ENCODE data around the gene POLR1B.
"Not testable (repeated sequence)": the region's sequence is repeated elsewhere in the genome, so short reads cannot be mapped to it uniquely, and the experiment has no call there.

The POLR1B gene

DNA sequence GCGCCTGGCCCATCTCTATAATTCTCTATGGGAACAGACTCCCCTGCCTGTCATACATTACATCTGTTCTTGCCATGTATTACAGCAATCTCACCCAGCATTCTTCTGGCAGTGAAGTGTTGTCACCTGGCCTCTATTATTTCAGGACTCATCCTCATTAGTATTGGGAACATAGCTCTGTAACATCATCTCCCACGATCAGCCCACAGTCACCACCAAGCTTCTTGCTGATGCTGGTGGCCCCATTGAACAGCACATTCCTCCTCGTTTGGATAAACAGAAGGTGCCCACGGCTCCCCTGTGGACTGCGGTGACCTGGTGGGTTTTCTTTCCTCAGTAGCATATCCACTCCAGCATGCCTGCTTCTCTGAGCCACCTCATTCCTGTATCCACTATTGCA, 63.7 kb downstream of the POLR1B start:
- TF ChIP-seq, protein P1, sequence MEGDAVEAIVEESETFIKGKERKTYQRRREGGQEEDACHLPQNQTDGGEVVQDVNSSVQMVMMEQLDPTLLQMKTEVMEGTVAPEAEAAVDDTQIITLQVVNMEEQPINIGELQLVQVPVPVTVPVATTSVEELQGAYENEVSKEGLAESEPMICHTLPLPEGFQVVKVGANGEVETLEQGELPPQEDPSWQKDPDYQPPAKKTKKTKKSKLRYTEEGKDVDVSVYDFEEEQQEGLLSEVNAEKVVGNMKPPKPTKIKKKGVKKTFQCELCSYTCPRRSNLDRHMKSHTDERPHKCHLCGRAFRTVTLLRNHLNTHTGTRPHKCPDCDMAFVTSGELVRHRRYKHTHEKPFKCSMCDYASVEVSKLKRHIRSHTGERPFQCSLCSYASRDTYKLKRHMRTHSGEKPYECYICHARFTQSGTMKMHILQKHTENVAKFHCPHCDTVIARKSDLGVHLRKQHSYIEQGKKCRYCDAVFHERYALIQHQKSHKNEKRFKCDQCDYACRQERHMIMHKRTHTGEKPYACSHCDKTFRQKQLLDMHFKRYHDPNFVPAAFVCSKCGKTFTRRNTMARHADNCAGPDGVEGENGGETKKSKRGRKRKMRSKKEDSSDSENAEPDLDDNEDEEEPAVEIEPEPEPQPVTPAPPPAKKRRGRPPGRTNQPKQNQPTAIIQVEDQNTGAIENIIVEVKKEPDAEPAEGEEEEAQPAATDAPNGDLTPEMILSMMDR (IDR thresholded peaks at IDR 0.05; ENCODE audit: low read depth, low read length, missing control alignments), result no peak
- no peak for DNase-seq (ENCODE audit: low read depth)
- in situ Hi-C loops (cut with HindIII; ENCODE audit: low sequenced_read_pairs), result loop anchor here (5.0 kb wide), 2 partner anchors 81 to 116 kb away; partner anchors contain the start of gene NT5DC4
- H3K4me3 ChIP-seq (ENCODE audit: low read depth, low read length), result no peak overlapping the region

DNA sequence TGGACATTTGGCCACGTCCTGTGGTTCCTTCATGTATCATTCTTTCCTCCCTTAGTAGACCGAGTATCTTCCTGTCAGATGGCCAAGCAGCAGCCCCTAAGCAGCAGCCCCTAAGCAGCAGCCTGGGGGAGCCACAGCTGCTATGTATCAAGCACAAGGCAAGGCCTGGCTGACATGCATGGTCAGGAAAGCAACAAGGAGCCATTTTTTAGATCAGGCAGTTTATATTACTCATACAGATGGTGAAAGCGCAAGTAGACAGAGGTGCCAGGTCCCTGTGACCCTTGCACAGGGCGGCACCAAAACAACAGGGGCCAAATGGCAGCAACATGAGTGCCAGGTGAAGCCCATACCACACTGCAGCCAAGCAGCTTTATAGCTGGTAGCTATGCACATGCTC, 64.3 kb downstream of the POLR1B start:
- TF ChIP-seq, protein P1 (IDR thresholded peaks at IDR 0.05; ENCODE audit: low read depth, low read length, missing control alignments), result no peak
- DNase-seq (ENCODE audit: low read depth), result no peak
- H3K4me3 ChIP-seq (ENCODE audit: low read depth, low read length), result no peak overlapping the region
- in situ Hi-C loops (cut with HindIII; ENCODE audit: low sequenced_read_pairs), result loop anchor here (5.0 kb wide), 2 partner anchors 81 to 116 kb away; partner anchors contain the start of gene NT5DC4

DNA sequence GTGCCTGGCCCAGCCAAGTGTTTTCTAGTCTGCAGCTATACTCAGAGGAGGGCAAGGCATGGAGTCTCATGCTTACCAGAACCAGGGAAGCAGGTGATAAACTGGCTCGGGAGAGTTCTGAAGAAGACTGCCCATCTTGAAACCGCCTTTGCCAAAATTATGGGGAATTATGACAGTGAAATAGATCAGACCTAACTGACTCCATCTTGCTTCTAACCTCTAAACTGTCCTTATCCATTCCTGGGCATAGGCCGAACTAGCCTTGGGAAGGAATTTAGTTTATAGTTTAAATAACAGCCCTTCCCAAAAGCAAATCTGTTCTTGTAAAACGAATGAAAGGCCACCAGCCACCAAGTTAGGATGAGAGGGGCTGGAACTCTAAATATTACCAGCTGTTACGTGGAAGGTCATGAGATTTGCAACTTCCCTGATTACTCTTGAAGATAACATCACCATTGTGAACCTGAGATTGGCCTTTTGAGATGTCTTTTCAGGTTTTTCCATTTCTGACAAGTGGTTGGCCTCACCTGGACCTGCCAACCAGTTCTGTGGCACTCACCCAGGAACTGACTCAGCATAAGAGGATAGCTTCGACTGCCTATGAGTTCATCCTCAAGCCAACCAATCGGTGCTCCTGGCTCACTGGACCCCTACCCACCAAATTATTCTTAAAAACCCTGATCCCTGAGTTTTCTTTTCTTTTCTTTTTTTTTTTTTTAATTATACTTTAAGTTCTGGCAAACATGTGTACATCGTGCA, 65.6 kb downstream of the POLR1B start:
- H3K4me3 ChIP-seq (ENCODE audit: low read depth, low read length), result no peak overlapping the region

DNA sequence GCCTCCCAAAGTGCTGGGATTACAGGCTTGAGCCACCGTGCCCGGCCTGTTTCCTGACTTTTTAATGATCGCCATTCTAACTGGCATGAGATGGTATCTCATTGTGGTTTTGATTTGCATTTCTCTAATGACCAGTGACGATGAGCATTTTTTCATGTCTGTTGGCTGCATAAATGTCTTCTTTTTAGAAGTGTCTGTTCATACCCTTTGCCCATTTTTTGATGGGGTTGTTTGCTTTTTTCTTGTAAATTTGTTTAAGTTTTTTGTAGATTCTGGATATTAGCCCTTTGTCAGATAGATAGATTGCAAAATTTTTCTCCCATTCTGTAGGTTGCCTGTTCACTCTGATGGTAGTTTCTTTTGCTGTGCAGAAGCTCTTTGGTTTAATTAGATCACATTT, 67.1 kb downstream of the POLR1B start:
- DNase-seq (ENCODE audit: low read depth); H3K4me3 ChIP-seq (ENCODE audit: low read depth, low read length): not testable (repeated sequence)
- in situ Hi-C loops (cut with HindIII; ENCODE audit: low sequenced_read_pairs), result loop anchor here (5.0 kb wide), 2 partner anchors 78 to 113 kb away; partner anchors contain the start of gene NT5DC4

More for the DNA sequence above, 65.6 kb downstream of the POLR1B start:
- DNase-seq (ENCODE audit: low read depth), result no peak
- TF ChIP-seq, protein P1 (IDR thresholded peaks at IDR 0.05; ENCODE audit: low read depth, low read length, missing control alignments), result no peak
- in situ Hi-C loops (cut with HindIII; ENCODE audit: low sequenced_read_pairs), result loop anchor here (5.0 kb wide), 2 partner anchors 79 to 114 kb away; partner anchors contain the start of gene NT5DC4

DNA sequence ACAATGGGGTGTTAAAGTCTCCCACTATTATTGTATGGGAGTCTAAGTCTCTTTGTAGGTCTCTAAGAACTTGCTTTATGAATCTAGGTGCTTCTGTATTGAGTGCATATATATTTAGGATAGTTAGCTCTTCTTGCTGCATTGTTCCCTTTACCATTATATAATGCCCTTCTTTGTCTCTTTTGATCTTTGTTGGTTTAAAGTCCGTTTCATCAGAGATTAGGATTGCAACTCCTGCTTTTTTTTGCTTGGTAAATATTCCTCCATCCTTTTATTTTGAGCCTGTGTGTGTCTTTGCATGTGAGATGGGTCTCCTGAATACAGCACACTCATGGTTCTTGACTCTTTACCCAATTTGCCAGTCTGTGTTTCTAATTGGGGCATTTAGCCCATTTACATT, 70.0 kb downstream of the POLR1B start:
- in situ Hi-C loops (cut with HindIII; ENCODE audit: low sequenced_read_pairs); H3K4me3 ChIP-seq (ENCODE audit: low read depth, low read length); DNase-seq (ENCODE audit: low read depth): not testable (repeated sequence)

DNA sequence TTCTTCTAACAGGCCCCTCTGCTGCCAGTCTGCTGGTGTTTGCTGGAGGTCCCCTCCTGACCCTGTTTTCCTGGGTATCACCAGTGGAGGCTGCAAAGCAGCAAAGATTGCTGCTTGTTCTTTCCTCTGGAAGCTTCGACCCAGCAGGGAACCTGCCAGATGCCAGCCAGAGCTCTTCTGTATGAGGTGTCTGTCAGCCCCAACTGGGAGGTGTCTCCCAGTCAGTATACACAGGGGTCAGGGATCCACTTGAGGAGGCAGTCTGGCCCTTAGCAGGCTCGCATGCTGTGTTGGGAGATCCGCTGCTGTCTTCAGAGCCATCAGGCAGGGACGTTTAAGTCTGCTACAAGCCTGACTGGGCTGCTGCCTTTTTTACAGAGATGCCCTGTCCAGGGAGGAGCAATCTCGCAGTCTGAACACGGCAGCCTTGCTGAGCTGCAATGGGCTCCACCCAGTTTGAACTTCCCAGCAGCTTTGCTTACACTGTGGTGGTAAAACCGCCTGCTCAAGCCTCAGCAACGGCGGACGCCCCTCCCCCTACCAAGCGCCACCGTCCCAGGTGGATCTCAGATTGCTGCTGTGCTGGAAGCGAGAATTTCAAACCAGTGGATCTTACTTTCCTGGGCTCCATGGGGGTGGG, 72.1 kb downstream of the POLR1B start:
- in situ Hi-C loops (cut with HindIII; ENCODE audit: low sequenced_read_pairs), result no loop called here
- no peak for DNase-seq (ENCODE audit: low read depth)
- TF ChIP-seq, protein P1 (IDR thresholded peaks at IDR 0.05; ENCODE audit: low read depth, low read length, missing control alignments), result no peak
- no peak overlapping the region for H3K4me3 ChIP-seq (ENCODE audit: low read depth, low read length)

DNA sequence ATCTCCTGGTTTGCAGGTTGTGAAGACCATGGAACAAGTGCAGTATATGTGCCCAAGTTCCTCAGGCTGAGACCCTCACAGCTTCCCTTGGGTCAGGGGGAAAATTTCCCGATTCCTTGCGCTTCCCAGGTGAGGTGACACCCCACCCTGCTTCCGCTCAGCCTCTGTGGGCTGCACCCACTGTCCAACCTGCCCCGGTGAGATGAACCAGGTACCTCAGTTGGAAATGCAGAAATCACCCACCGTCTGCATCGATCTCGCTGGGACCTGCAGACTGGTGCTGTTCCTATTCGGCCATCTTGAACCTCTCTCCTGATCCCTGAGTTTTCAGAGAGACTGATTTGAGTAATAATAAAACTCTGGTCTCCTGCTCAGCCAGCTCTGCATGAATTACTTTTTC, 72.8 kb downstream of the POLR1B start:
- in situ Hi-C loops (cut with HindIII; ENCODE audit: low sequenced_read_pairs), result no loop called here
- TF ChIP-seq, protein P1 (IDR thresholded peaks at IDR 0.05; ENCODE audit: low read depth, low read length, missing control alignments), result no peak
- DNase-seq (ENCODE audit: low read depth), result no peak
- H3K4me3 ChIP-seq (ENCODE audit: low read depth, low read length), result no peak overlapping the region

DNA sequence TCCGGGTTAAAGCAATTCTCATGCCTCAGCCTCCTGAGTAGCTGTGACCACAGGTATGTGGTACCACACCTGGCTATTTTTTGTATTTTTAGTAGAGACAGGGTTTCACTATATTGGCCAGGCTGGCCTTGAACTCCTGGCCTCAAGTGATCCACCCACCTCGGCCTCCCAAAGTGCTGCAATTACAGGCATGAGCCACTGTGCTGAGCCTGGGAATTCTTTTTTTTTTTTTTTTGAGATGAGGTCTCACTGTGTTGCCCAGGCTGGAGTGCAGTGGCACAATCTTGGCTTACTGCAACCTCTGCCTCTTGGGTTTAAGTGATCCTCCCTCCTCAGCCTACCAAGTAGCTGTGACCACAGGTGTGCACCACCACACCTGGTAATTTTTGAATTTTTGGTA, 73.5 kb downstream of the POLR1B start:
- in situ Hi-C loops (cut with HindIII; ENCODE audit: low sequenced_read_pairs); DNase-seq (ENCODE audit: low read depth); H3K4me3 ChIP-seq (ENCODE audit: low read depth, low read length): not testable (repeated sequence)

All from astrocyte of the cerebellum (primary cell).